K562 (cell line): ENCODE results near the gene RNF227. TPM values are rescaled to one million over a fixed set of nuclear protein-coding genes. Genes with fewer than 3 reads are reported as not detected.

ENCODE experiments used
- CBX1 ChIP-seq: sonication (generic); IDR thresholded peaks from 2 replicates; pipeline ENCODE4 v1.6.1; 2016; ENCODE audit warnings: antibody characterized with exemption, low read depth, mild to moderate bottlenecking
- CBX5 ChIP-seq: IDR thresholded peaks from 2 replicates; pipeline ENCODE4 v1.6.1; 2014; ENCODE audit warnings: low read depth, borderline replicate concordance
- CHCHD3 ChIP-seq: fragments of 250-450 bp; sonication (Bioruptor Pico); IDR thresholded peaks from 2 replicates; pipeline ENCODE4 v2.1.2; 2022; ENCODE audit warnings: mild to moderate bottlenecking
- HDAC6 ChIP-seq: IDR thresholded peaks from 2 replicates; pipeline ENCODE4 v1.6.1; 2012; ENCODE audit warnings: low read depth, mild to moderate bottlenecking, control low read depth, inconsistent platforms, low read length, moderate library complexity
- HIVEP1 ChIP-seq: fragments of 250-450 bp; sonication (Bioruptor Pico); IDR thresholded peaks from 2 replicates; pipeline ENCODE4 v1.4.0; 2020; ENCODE audit warnings: mild to moderate bottlenecking
- HOXB6 ChIP-seq: fragments of 250-450 bp; sonication (Bioruptor Pico); IDR thresholded peaks from 2 replicates; pipeline ENCODE4 v1.5.1; 2022; ENCODE audit warnings: mild to moderate bottlenecking, borderline replicate concordance
- PYGO2 ChIP-seq: fragments of 450-650 bp; IDR thresholded peaks from 2 replicates; pipeline ENCODE4 v1.6.1; 2016; ENCODE audit warnings: mild to moderate bottlenecking, missing genetic modification characterization, moderate library complexity, missing compliant biosample characterization
- SMAD4 ChIP-seq: fragments of 250-450 bp; sonication (Bioruptor Pico); conservative IDR thresholded peaks from 2 replicates; pipeline ENCODE4 v1.8.0; 2021; ENCODE audit warnings: inconsistent platforms, mild to moderate bottlenecking, moderate library complexity
- TAL1 ChIP-seq: fragments of 450-650 bp; IDR thresholded peaks from 2 replicates; pipeline ENCODE4 v1.6.1; 2016; ENCODE audit warnings: mild to moderate bottlenecking
- TEAD1 ChIP-seq, 2 experiments: fragments of 450-650 bp in 1 of 2; sonication (generic) in 1 of 2; formaldehyde crosslinking; IDR thresholded peaks; 2 replicates each; pipeline versions ENCODE4 v1.4.0 to v1.8.0; 2020 to 2022; ENCODE audit warnings: mild to moderate bottlenecking in 2 of 2, missing genetic modification reagents in 1 of 2
- WHSC1 ChIP-seq: IDR thresholded peaks from one replicate; pipeline ENCODE4 v1.6.1; 2012; ENCODE audit warnings: low read length, control low read depth, inconsistent platforms
- ZNF146 ChIP-seq: IDR thresholded peaks from one replicate; pipeline ENCODE4 v1.6.1; 2018; ENCODE audit warnings: missing compliant biosample characterization; ENCODE audit not compliant: unreplicated experiment
- ZNF445 ChIP-seq: fragments of 250-450 bp; sonication (Bioruptor Pico); IDR thresholded peaks from 2 replicates; pipeline ENCODE4 v1.4.0; 2020; ENCODE audit warnings: low read depth, mild to moderate bottlenecking, moderate library complexity
- ZNF77 ChIP-seq: fragments of 250-450 bp; sonication (Bioruptor Pico); IDR thresholded peaks from 2 replicates; pipeline ENCODE4 v1.5.0; 2020
- polyA plus RNA-seq, 8 experiments: library from polyadenylated mRNA; depleted of rRNA in 4 of 8; stranded (reverse) in 5 of 8; unstranded in 3 of 8; fragments of >200 nt; fragmentation: Nextera tagmentation in 2 of 8; fragmentation: Illumina TruSeq in 1 of 8; extraction: Ambion mirVana in 2 of 8; extraction: Trizol in 1 of 8; gene quantifications; 2 replicates each; pipeline versions ENCODE4 v1.2.1 to v1.2.3, GENCODE V29; 2011 to 2014; ENCODE audit warnings: inconsistent platforms in 1 of 8, missing spikeins in 1 of 8
- total RNA-seq, 7 experiments: library from RNA; depleted of rRNA in 6 of 7; stranded (reverse); fragments of >200 nt in 6 of 7; fragmentation: Illumina TruSeq in 2 of 7; extraction: Trizol in 2 of 7; gene quantifications; 2 replicates each; pipeline versions ENCODE4 v1.2.1 to v1.2.3, GENCODE V29; 2011 to 2021; ENCODE audit warnings: low replicate concordance in 1 of 7
- TF ChIP-seq, protein P1 (sequence below): fragments of 450-650 bp; IDR thresholded peaks from 2 replicates; pipeline ENCODE4 v1.7.1; 2018; ENCODE audit warnings: mild to moderate bottlenecking, low read depth; ENCODE audit not compliant: partially characterized antibody
- TF ChIP-seq, protein P2 (sequence below): fragments of 200-800 bp; sonication (Bioruptor generic); IDR thresholded peaks from 2 replicates; pipeline ENCODE4 v1.6.1; 2016; ENCODE audit warnings: missing genetic modification characterization, missing compliant biosample characterization
- TF ChIP-seq, protein P3 (sequence below): sonication (generic); formaldehyde crosslinking; IDR thresholded peaks from 2 replicates; pipeline ENCODE4 v1.8.0; 2022; ENCODE audit warnings: missing genetic modification reagents, mild to moderate bottlenecking, borderline replicate concordance
- TF ChIP-seq, protein P4 (sequence below): fragments of 450-650 bp; formaldehyde crosslinking; IDR thresholded peaks from 2 replicates; pipeline ENCODE4 v1.4.0; 2022; ENCODE audit warnings: missing genetic modification characterization

The RNF227 gene
- total and polyA plus RNA-seq, 9 of the 15 experiments (the other 6 are each of a cell fraction or from before 2014, with no cell fraction given) = 1.1 to 6.7 (median 2.3) TPM

DNA sequence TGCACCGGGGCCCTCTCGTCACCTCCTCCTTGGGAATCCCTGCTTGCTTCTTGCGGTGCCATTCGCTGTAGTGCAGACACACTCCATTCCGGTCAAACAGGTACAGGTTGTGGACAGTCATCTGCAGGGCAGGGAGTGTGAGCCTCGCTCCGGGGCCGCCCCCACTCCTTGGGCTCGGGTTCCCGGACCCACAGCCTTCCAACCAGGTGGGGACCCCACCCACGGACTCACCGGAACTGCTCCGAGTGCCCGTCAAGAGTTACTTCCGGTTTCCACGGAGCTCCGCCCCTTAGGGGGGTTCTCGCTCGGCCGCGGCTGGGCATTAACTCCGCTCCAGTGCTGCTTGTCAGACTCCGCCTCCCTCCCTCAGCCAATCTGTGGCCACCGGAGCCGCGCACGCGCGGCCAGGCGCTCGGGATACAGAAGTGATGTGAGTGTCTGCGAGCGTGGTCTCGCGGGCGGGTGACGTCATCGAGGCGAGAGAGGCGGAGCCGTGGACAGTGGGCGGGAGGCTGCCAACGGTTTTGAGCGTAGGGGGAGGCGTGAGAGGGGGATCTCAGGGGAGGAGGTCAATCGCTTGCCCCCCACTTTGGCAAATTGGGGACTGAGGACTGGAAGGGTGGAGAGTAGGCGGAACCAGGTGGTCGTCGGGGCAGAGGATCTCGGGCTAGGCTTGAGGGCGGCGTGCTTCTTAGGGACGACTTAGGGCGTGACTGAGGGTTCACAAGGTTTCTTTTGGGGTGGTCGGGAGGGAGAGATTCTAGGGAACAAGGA is 15.8 kb upstream of the RNF227 start, which contains the start of the genes CNTROB and TRAPPC1 (continued):
- TF ChIP-seq, protein P1, sequence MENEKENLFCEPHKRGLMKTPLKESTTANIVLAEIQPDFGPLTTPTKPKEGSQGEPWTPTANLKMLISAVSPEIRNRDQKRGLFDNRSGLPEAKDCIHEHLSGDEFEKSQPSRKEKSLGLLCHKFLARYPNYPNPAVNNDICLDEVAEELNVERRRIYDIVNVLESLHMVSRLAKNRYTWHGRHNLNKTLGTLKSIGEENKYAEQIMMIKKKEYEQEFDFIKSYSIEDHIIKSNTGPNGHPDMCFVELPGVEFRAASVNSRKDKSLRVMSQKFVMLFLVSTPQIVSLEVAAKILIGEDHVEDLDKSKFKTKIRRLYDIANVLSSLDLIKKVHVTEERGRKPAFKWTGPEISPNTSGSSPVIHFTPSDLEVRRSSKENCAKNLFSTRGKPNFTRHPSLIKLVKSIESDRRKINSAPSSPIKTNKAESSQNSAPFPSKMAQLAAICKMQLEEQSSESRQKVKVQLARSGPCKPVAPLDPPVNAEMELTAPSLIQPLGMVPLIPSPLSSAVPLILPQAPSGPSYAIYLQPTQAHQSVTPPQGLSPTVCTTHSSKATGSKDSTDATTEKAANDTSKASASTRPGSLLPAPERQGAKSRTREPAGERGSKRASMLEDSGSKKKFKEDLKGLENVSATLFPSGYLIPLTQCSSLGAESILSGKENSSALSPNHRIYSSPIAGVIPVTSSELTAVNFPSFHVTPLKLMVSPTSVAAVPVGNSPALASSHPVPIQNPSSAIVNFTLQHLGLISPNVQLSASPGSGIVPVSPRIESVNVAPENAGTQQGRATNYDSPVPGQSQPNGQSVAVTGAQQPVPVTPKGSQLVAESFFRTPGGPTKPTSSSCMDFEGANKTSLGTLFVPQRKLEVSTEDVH = no peak
- TF ChIP-seq PYGO2 (tag) (no peak), WHSC1 (no peak), SMAD4 (CRISPR knock-in tag) (no peak), HIVEP1 (CRISPR knock-in tag) (no peak), TEAD1 (CRISPR knock-in tag; IDR thresholded peaks at IDR 0.05) (no peak), CBX1 (no peak), HDAC6 (no peak), HOXB6 (CRISPR knock-in tag) (no peak), ZNF445 (CRISPR knock-in tag) (no peak), ZNF146 (CRISPR knock-in tag) (no peak), CBX5 (no peak), CHCHD3 (CRISPR knock-in tag) (no peak), TAL1 (no peak), ZNF77 (CRISPR knock-in tag) (no peak)
- TF ChIP-seq, protein P2, sequence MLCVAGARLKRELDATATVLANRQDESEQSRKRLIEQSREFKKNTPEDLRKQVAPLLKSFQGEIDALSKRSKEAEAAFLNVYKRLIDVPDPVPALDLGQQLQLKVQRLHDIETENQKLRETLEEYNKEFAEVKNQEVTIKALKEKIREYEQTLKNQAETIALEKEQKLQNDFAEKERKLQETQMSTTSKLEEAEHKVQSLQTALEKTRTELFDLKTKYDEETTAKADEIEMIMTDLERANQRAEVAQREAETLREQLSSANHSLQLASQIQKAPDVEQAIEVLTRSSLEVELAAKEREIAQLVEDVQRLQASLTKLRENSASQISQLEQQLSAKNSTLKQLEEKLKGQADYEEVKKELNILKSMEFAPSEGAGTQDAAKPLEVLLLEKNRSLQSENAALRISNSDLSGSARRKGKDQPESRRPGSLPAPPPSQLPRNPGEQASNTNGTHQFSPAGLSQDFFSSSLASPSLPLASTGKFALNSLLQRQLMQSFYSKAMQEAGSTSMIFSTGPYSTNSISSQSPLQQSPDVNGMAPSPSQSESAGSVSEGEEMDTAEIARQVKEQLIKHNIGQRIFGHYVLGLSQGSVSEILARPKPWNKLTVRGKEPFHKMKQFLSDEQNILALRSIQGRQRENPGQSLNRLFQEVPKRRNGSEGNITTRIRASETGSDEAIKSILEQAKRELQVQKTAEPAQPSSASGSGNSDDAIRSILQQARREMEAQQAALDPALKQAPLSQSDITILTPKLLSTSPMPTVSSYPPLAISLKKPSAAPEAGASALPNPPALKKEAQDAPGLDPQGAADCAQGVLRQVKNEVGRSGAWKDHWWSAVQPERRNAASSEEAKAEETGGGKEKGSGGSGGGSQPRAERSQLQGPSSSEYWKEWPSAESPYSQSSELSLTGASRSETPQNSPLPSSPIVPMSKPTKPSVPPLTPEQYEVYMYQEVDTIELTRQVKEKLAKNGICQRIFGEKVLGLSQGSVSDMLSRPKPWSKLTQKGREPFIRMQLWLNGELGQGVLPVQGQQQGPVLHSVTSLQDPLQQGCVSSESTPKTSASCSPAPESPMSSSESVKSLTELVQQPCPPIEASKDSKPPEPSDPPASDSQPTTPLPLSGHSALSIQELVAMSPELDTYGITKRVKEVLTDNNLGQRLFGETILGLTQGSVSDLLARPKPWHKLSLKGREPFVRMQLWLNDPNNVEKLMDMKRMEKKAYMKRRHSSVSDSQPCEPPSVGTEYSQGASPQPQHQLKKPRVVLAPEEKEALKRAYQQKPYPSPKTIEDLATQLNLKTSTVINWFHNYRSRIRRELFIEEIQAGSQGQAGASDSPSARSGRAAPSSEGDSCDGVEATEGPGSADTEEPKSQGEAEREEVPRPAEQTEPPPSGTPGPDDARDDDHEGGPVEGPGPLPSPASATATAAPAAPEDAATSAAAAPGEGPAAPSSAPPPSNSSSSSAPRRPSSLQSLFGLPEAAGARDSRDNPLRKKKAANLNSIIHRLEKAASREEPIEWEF (CRISPR knock-in tag) = no peak
- TF ChIP-seq, protein P3, sequence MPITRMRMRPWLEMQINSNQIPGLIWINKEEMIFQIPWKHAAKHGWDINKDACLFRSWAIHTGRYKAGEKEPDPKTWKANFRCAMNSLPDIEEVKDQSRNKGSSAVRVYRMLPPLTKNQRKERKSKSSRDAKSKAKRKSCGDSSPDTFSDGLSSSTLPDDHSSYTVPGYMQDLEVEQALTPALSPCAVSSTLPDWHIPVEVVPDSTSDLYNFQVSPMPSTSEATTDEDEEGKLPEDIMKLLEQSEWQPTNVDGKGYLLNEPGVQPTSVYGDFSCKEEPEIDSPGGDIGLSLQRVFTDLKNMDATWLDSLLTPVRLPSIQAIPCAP (CRISPR knock-in tag) = no peak
- TF ChIP-seq, protein P4, sequence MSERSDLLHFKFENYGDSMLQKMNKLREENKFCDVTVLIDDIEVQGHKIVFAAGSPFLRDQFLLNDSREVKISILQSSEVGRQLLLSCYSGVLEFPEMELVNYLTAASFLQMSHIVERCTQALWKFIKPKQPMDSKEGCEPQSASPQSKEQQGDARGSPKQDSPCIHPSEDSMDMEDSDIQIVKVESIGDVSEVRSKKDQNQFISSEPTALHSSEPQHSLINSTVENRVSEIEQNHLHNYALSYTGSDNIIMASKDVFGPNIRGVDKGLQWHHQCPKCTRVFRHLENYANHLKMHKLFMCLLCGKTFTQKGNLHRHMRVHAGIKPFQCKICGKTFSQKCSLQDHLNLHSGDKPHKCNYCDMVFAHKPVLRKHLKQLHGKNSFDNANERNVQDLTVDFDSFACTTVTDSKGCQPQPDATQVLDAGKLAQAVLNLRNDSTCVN = 0 out of 2 replicates have a peak, but pooled peaks have one; percentile 7
